ENCODE data around the gene VPS13D. TPM values are rescaled to one million over a fixed set of nuclear protein-coding genes. Genes with fewer than 3 reads are reported as not detected.

VPS13D gene
- polyA plus RNA-seq, 1 experiment = 22.3 TPM

- no peaks in the 10 kb centered on the region; the same call in 1 of the 2 replicates for H3K36me3 ChIP-seq (ENCODE audit: control insufficient read depth, insufficient read depth, low read length)
- no peak for TF ChIP-seq CTCF (IDR thresholded peaks at IDR 0.05; ENCODE audit: insufficient read depth, low read depth, low read length)
- no peak overlapping the region for H3K4me3 ChIP-seq (ENCODE audit: low read depth, low read length)
- ChIA-PET CTCF (interaction anchor here (1.0 kb wide), 1 partner anchor 38 kb away, joined by 3 read pairs; no protein-coding TSS in a partner anchor), POLR2A (interaction anchor here (0.7 kb wide), 1 partner anchor 91 kb away, joined by 3 read pairs; no protein-coding TSS in a partner anchor)
- no peaks in the 10 kb centered on the region for H3K27me3 ChIP-seq (ENCODE audit: control insufficient read depth, insufficient read depth, low read length)
- DNase-seq (ENCODE audit: low read depth) = no peak
Observed at GRCh38 chr1:12441414-12442105, 211.7 kb downstream of the VPS13D start.

- no peak for DNase-seq (ENCODE audit: low read depth)
- ChIA-PET POLR2A (no interaction called here), CTCF (no interaction called here)
- no peak overlapping the region for H3K4me3 ChIP-seq (ENCODE audit: low read depth, low read length)
- no peak for TF ChIP-seq CTCF (IDR thresholded peaks at IDR 0.05; ENCODE audit: insufficient read depth, low read depth, low read length)
- no peaks in the 10 kb centered on the region; the same call in 1 of the 2 replicates for H3K36me3 ChIP-seq (ENCODE audit: control insufficient read depth, insufficient read depth, low read length)
- H3K27me3 ChIP-seq (ENCODE audit: control insufficient read depth, insufficient read depth, low read length) = no peaks in the 10 kb centered on the region
Observed at GRCh38 chr1:12442217-12442616, 212.4 kb downstream of the VPS13D start.

- no peaks in the 10 kb centered on the region for H3K27me3 ChIP-seq (ENCODE audit: control insufficient read depth, insufficient read depth, low read length)
- DNase-seq (ENCODE audit: low read depth) = no peak
- no peak overlapping the region for H3K4me3 ChIP-seq (ENCODE audit: low read depth, low read length)
- CTCF ChIA-PET = no interaction called here
- no peaks in the 10 kb centered on the region; the same call in 1 of the 2 replicates for H3K36me3 ChIP-seq (ENCODE audit: control insufficient read depth, insufficient read depth, low read length)
- POLR2A ChIA-PET = no interaction called here
- no peak for TF ChIP-seq CTCF (IDR thresholded peaks at IDR 0.05; ENCODE audit: insufficient read depth, low read depth, low read length)
Observed at GRCh38 chr1:12443151-12443550, 213.3 kb downstream of the VPS13D start.

- CTCF ChIA-PET = no interaction called here
- TF ChIP-seq CTCF (IDR thresholded peaks at IDR 0.05; ENCODE audit: insufficient read depth, low read depth, low read length) = no peak
- POLR2A ChIA-PET = no interaction called here
- Histone ChIP-seq H3K27me3 (ENCODE audit: control insufficient read depth, insufficient read depth, low read length) (no peaks in the 10 kb centered on the region), H3K36me3 (ENCODE audit: control insufficient read depth, insufficient read depth, low read length) (no peaks in the 10 kb centered on the region; the same call in 1 of the 2 replicates), H3K4me3 (ENCODE audit: low read depth, low read length) (no peak overlapping the region)
- no peak for DNase-seq (ENCODE audit: low read depth)
Observed at GRCh38 chr1:12444329-12444841, 214.6 kb downstream of the VPS13D start.

GRCh38 chr1:12445257-12445656, 215.4 kb downstream of the VPS13D start:
- no peak for DNase-seq (ENCODE audit: low read depth)
- no peak overlapping the region for H3K4me3 ChIP-seq (ENCODE audit: low read depth, low read length)
- H3K36me3 ChIP-seq (ENCODE audit: control insufficient read depth, insufficient read depth, low read length) = no peaks in the 10 kb centered on the region; the same call in 1 of the 2 replicates
- TF ChIP-seq CTCF (IDR thresholded peaks at IDR 0.05; ENCODE audit: insufficient read depth, low read depth, low read length) = no peak
- no peaks in the 10 kb centered on the region for H3K27me3 ChIP-seq (ENCODE audit: control insufficient read depth, insufficient read depth, low read length)
- ChIA-PET POLR2A (no interaction called here), CTCF (no interaction called here)
